Aorta (tissue), 5 donors: ENCODE measurements around the gene GRM4. TPM values are rescaled to one million over a fixed set of nuclear protein-coding genes. Genes with fewer than 3 reads are reported as not detected.

Experiments used
- ATAC-seq: fragments of 200-7000 bp; cut with Tn5 transposase; one replicate; pipeline ENCODE4 v1.9.1; 2022; ENCODE audit warnings: moderate library complexity; ENCODE audit not compliant: low FRiP score
- DNase-seq, 2 donors: peaks; one replicate each; pipeline ENCODE4 v3.0.0-alpha.2; 2020
- H3K27ac ChIP-seq, 2 donors: one replicate each; pipeline ENCODE4 v1.5.1; 2013; ENCODE audit warnings: low read length in 2 of 2, mild to moderate bottlenecking in 2 of 2, moderate library complexity in 2 of 2, control low read depth in 1 of 2, inconsistent platforms in 1 of 2, low read depth in 1 of 2
- H3K27me3 ChIP-seq, 2 donors: one replicate each; pipeline ENCODE4 v1.6.1; 2013; ENCODE audit warnings: control low read depth in 1 of 2, low read length in 1 of 2, mild to moderate bottlenecking in 1 of 2, moderate library complexity in 1 of 2; ENCODE audit not compliant: insufficient read depth in 2 of 2, control insufficient read depth in 1 of 2
- H3K36me3 ChIP-seq, 2 donors: one replicate each; pipeline ENCODE4 v1.6.1; 2013; ENCODE audit warnings: control low read depth in 1 of 2, low read length in 1 of 2, mild to moderate bottlenecking in 1 of 2; ENCODE audit not compliant: insufficient read depth in 2 of 2, control insufficient read depth in 1 of 2
- H3K4me1 ChIP-seq, 2 donors: one replicate each; pipeline ENCODE4 v1.6.1; 2013; ENCODE audit warnings: low read length in 2 of 2, control low read depth in 1 of 2, mild to moderate bottlenecking in 1 of 2, moderate library complexity in 1 of 2; ENCODE audit not compliant: insufficient read depth in 2 of 2, control insufficient read depth in 1 of 2
- H3K4me3 ChIP-seq, 2 donors: one replicate each; pipeline ENCODE4 v1.5.1; 2013; ENCODE audit warnings: low read length in 2 of 2, control low read depth in 1 of 2, mild to moderate bottlenecking in 1 of 2
- H3K9me3 ChIP-seq: one replicate; pipeline ENCODE4 v1.6.1; 2013; ENCODE audit warnings: mild to moderate bottlenecking, low read length; ENCODE audit not compliant: control insufficient read depth
- WGBS, 2 donors: extraction: QIAGEN DNeasy Blood & Tissue Kit; methylation state at CpG; one replicate each; pipeline ENCODE4 v1.1.7; 2013; 5-methylcytosine and 5-hydroxymethylcytosine counted together
- intact Hi-C, 2 donors: fragments of 100-400 bp; cut with DNase I; formaldehyde crosslinking; loops; one replicate each; pipeline versions ENCODE4 v1.14.2 to v1.15.0; 2022
- polyA plus RNA-seq, 2 donors: library from polyadenylated mRNA; stranded (reverse); fragments of 200-250 nt; gene quantifications; one replicate each; pipeline ENCODE4 v1.2.3, GENCODE V29; 2013
- total RNA-seq, 2 donors: library from RNA; stranded (reverse); fragmentation: NEBNext Ultra II Directional; extraction: Animal tissue kit (Norgen Biotek cat#: 25700); gene quantifications; one replicate each; pipeline ENCODE4 v1.2.1, GENCODE V29; 2021
- donor health status: healthy with polysubstance abuse.
- donor health status: Bipolar disorder and iron deficiency.
- donor health status: DM: no; HTN: no; CAD: no.
- donor health status: DM: no; HTN: no; CAD: no.
- donor health status: DM: yes; HTN: yes; CAD: no.

GRM4 gene
- total and polyA plus RNA-seq, 4 donors = not detected

- no peaks in the 10 kb centered on the region for H3K27me3 ChIP-seq
- H3K27ac ChIP-seq = no peak overlapping the region
- DNase-seq (peak in 1 of 2 donors; percentile 60), ATAC-seq (no peak)
- H3K4me1 ChIP-seq = no peaks in the 10 kb centered on the region
- no peaks in the 10 kb centered on the region for H3K9me3 ChIP-seq
- no peaks in the 10 kb centered on the region for H3K36me3 ChIP-seq
- 64 to 65% methylated on average over 16 to 18 of the region's 18 CpGs for WGBS, 2 donors
- intact Hi-C loops = no loop called here
- H3K4me3 ChIP-seq = no peak overlapping the region
Observed at GRCh38 chr6:34055223-34055933, 90.5 kb downstream of the GRM4 start.

GRCh38 chr6:34053721-34054120 is 92.2 kb downstream of the GRM4 start:
- Histone ChIP-seq H3K4me3 (no peak overlapping the region), H3K36me3 (no peaks in the 10 kb centered on the region), H3K27ac (no peak overlapping the region), H3K4me1 (no peaks in the 10 kb centered on the region), H3K27me3 (no peaks in the 10 kb centered on the region), H3K9me3 (no peaks in the 10 kb centered on the region)
- intact Hi-C loops = no loop called here
- WGBS, 2 donors = 76 to 78% methylated on average over 8 of the region's 8 CpGs
- ATAC-seq (no peak), DNase-seq (no peak)

- Histone ChIP-seq H3K27me3 (no peaks in the 10 kb centered on the region), H3K9me3 (no peaks in the 10 kb centered on the region), H3K27ac (no peak overlapping the region), H3K4me1 (no peaks in the 10 kb centered on the region), H3K4me3 (no peak overlapping the region), H3K36me3 (no peaks in the 10 kb centered on the region)
- no peak for DNase-seq
- ATAC-seq = no peak
- intact Hi-C loops = no loop called here
- WGBS, 2 donors = 73% methylated on average over 7 of the region's 7 CpGs
Observed at GRCh38 chr6:34052918-34053608, 92.8 kb downstream of the GRM4 start.

GRCh38 chr6:34052071-34052825 is 93.6 kb downstream of the GRM4 start:
- Histone ChIP-seq H3K36me3 (no peaks in the 10 kb centered on the region), H3K27me3 (no peaks in the 10 kb centered on the region), H3K27ac (no peak overlapping the region), H3K4me1 (no peaks in the 10 kb centered on the region), H3K4me3 (no peak overlapping the region), H3K9me3 (no peaks in the 10 kb centered on the region)
- no peak for DNase-seq
- intact Hi-C loops = no loop called here
- ATAC-seq = no peak
- WGBS, 2 donors = 33 to 48% methylated on average over 8 of the region's 8 CpGs

GRCh38 chr6:34051331-34051919 is 94.5 kb downstream of the GRM4 start:
- ATAC-seq (no peak), DNase-seq (no peak)
- 59 to 63% methylated on average over 8 of the region's 8 CpGs for WGBS, 2 donors
- no peaks in the 10 kb centered on the region for H3K4me1 ChIP-seq
- no peak overlapping the region for H3K4me3 ChIP-seq
- H3K9me3 ChIP-seq = no peaks in the 10 kb centered on the region
- no peak overlapping the region for H3K27ac ChIP-seq
- no peaks in the 10 kb centered on the region for H3K27me3 ChIP-seq
- no peaks in the 10 kb centered on the region for H3K36me3 ChIP-seq
- intact Hi-C loops = no loop called here

GRCh38 chr6:34050691-34051090 is 95.2 kb downstream of the GRM4 start:
- WGBS, 2 donors = 83 to 88% methylated on average over 5 of the region's 5 CpGs
- no peaks in the 10 kb centered on the region for H3K27me3 ChIP-seq
- H3K9me3 ChIP-seq = no peaks in the 10 kb centered on the region
- no peaks in the 10 kb centered on the region for H3K4me1 ChIP-seq
- ATAC-seq (no peak), DNase-seq (no peak)
- H3K36me3 ChIP-seq = no peaks in the 10 kb centered on the region
- intact Hi-C loops = no loop called here
- no peak overlapping the region for H3K4me3 ChIP-seq
- H3K27ac ChIP-seq = no peak overlapping the region

GRCh38 chr6:34049395-34050342 is 96.2 kb downstream of the GRM4 start:
- WGBS, 2 donors = 72 to 73% methylated on average over 15 of the region's 15 CpGs
- no peaks in the 10 kb centered on the region for H3K4me1 ChIP-seq
- DNase-seq (no peak), ATAC-seq (no peak)
- H3K36me3 ChIP-seq = no peaks in the 10 kb centered on the region
- no peaks in the 10 kb centered on the region for H3K27me3 ChIP-seq
- no peak overlapping the region for H3K27ac ChIP-seq
- H3K4me3 ChIP-seq = no peak overlapping the region
- intact Hi-C loops = no loop called here
- H3K9me3 ChIP-seq = no peaks in the 10 kb centered on the region
